Retina (tissue), 1 donor: ENCODE measurements around the gene TIPARP.

ENCODE experiments used
- DNase-seq: peaks from one replicate; pipeline ENCODE4 v3.0.0-alpha.2; 2016

TIPARP gene, protein sequence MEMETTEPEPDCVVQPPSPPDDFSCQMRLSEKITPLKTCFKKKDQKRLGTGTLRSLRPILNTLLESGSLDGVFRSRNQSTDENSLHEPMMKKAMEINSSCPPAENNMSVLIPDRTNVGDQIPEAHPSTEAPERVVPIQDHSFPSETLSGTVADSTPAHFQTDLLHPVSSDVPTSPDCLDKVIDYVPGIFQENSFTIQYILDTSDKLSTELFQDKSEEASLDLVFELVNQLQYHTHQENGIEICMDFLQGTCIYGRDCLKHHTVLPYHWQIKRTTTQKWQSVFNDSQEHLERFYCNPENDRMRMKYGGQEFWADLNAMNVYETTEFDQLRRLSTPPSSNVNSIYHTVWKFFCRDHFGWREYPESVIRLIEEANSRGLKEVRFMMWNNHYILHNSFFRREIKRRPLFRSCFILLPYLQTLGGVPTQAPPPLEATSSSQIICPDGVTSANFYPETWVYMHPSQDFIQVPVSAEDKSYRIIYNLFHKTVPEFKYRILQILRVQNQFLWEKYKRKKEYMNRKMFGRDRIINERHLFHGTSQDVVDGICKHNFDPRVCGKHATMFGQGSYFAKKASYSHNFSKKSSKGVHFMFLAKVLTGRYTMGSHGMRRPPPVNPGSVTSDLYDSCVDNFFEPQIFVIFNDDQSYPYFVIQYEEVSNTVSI

GRCh38 chr3:156674046-156674910 is at the start of gene TIPARP:
Gene TIPARP, plus strand, starts transcription at chr3:156674590. Its CDS starts 3,108 bp downstream, at chr3:156677698.
- peak; percentile 100 for DNase-seq

DNA sequence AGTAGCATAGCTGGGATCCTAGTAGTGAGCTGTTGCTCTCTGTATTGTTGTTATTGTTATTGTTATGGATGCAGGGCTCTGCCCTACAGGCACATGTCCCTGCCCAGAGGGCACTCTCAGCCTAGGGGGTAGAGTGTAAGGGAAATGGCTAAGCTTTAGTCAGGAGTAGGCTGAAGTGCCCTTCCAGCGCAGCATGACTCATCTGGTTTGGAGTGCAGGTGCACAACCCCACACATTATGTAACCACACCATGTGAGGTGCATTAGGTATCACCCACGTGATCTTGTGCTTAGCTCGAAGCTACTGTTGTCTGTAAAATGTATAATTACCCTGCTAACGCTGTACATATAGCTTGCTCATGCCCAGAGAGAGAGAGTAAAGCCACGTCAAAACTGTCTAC is 48.3 kb upstream of the TIPARP start:
- no peak for DNase-seq

DNA sequence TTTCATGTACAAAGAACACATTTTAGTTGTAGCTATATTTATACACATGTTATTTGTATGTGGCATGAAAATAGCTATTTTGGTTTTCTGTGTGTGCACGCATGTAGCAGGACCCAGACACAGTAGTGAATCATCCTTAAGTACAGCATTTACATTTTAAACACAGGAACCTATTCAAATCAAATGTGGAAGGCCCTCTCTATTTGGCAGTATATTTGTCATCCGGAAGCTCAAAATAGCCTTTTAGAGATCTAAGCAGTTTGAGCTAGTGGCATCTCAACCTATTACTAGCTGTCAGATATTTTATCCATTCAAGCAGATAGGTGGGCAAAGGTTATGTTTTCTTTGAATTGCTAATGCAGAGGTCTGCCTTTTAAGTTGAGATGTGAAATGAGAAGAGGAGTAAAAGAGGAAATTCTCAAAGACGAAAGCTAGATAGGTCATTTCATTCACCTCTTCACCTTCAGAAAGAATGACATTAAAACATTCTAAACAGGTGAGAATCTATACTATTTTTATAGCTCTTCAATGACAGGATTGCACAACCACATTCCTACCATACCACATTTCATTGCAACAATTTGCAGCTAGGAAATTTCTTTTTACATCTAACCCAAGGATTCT is 46.3 kb upstream of the TIPARP start:
- DNase-seq = no peak

- DNase-seq = no peak
Observed at GRCh38 chr3:156628836-156629618, 45.4 kb upstream of the TIPARP start.

DNA sequence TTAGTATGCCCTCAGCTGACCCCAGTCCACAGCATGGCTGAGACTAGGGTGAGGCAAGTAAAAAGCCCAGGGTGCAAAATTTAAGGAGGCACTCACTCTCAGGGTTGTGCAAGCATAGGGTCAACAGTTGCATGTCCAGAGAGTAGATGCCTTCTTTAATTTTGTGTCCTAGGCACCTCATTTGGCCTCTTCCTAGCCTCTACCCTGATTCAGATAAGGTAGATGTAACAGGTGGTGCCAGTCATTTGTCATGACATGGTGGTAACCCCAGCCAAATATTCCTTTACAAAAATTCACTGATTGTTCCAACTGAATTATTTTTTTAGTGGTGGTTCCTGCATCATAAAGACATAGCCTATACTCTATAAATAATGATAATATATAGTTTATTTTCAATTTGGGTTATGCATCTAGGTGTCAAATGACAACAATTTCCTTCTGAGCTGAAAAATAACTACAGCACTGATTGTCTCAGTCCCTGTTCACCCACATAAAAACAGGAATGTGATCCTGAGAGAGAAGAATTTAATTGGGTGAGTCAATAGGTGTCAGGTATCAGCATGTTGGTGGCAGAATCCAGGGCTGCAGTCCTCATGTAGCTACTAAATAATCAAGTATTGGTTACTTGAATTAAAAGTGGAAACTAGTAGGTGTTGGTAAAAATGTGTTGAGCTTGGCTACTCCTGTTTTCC is 44.2 kb upstream of the TIPARP start:
- no peak for DNase-seq

- DNase-seq = no peak
Observed at GRCh38 chr3:156630773-156631093, 43.7 kb upstream of the TIPARP start.

DNA sequence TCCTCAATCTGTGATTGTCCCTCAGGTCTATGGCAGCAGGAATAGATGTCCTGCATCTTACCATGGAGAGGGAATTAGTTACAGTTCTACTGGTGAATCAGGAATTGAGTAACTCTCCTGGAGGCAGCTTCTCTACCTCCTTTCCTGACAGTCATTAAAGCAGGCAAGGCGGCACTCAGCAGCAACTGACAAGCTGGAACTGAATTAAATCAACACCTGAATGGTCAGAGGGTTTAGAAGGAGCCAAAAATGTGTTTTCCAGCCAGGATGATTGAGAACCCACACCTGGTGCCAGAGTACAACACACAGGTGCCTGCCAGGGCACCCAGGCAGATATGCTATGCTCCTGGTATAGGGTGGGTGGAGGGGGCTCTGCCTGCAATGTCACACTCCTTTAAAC is 43.1 kb upstream of the TIPARP start:
- no peak for DNase-seq

DNA sequence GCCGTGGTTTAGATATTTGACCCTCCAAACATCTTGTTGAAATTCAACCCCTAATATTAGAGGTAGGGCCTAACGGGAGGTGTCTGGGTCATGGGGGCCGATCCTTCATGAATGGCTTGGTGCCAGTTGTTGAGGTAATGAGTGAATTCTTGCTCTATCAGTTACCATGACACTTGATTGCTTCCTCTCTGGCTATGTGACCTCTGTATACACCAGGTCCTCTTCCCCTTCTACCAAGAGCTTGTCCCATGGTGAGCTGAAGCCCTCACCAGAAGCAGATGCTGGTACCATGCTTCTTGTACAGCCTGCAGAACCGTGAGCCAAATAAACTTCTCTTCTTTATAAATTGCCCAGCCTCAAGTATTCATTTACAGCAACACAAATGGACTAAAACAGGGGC is 41.8 kb upstream of the TIPARP start:
- no peak for DNase-seq

- no peak for DNase-seq
Observed at GRCh38 chr3:156633335-156633734, 41.1 kb upstream of the TIPARP start.

DNA sequence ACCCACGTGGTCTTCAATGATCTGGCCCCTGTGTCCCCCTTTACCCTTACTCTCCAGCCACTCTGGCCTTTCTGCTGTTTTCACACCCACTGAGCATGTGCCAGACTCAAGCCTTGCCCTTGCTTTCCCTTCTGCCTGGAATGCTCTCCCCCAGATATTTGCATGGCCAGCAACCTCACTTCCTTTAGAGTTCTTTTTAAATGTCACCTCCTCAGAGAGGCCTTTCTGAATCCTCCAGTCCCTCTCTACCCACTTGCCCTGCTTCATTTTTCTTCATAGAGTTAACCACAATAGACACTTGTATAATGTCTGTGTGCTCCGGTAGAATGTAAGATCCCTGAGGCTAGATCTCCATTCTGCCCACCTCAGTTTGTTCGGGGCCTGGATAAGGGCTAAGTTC is 39.4 kb upstream of the TIPARP start:
- no peak for DNase-seq

- DNase-seq = no peak
Observed at GRCh38 chr3:156635973-156636372, 38.4 kb upstream of the TIPARP start.

GRCh38 chr3:156637480-156638022 is 36.8 kb upstream of the TIPARP start:
- DNase-seq = no peak

- DNase-seq = no peak
Observed at GRCh38 chr3:156638271-156638670, 36.1 kb upstream of the TIPARP start.

DNA sequence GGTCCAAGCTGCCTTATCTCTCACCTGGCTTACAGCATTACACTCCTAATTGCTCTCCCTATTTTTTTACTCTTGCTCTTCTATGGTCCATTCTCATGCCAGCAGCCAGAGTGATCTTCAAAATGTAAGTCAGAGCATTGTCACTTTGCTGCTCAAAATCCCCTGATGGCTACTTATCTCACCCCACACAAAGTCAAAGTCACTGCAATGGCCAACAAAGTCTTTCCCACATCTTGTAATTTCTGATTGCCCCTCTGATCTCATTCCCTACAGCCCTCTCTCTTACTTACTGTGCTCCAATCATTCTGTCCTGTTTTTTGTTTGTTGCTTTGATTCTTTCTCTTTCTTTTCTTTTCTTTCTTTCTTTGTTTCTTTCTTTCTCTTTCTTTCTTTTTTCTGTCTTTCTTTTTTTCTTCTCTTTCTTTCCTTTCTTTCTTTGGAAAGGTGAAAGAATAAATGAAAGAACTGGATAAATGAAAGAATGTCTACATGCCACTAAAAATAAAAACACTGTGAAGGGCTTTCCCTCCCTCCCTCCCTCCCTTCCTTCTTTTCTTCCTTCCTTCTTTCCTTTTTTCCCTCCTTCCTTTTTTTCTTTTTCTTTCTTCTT is 34.9 kb upstream of the TIPARP start:
- DNase-seq = no peak

- DNase-seq = no peak
Observed at GRCh38 chr3:156641618-156641975, 32.8 kb upstream of the TIPARP start.

DNA sequence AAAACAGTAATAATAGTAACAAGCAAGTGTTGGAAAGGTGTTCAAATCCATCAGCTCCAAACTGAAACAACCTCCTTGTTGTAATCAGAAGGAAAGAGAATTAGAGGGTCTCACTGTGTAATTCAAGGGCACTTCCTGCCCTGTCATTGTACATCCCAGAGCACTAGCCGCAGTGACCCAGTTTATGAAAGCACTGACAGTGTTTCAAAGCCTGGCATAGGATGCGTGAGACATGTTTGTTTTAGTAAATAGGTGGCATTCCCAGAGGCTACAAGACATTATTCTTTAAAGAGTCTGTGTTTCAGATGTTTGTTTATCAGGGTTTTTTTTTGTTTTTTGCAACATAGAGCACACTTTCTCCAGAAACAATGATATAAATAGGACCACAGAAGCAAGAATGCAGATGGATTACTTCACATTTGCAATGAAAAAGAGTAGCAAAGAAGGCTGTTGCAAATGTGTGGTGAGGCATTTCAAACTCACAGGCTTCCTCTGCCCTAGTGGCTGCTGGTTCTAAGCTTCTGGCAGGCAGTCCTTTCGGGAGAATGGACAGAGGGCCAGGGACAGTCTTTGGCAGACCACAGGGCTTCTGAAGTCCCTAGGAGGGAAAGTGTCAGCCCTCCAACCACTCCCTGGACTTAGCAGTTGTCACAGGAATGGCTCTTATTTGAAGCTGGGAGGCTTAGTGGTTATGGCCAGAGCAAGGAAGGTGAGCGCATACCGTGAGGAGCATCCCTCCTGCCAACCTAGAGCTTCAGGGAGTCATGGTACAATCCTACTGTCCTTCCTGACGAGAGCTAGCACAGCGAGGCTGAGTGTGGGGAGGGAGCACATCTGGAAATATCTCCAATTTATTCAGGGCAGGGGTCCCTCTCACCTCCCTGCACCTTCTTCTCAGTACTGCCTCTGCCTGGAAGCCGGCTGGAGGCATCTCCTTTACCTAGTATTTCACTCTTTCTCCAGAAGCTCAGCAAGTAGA is 31.4 kb upstream of the TIPARP start:
- DNase-seq = peak; percentile 60

- peak; percentile 12 for DNase-seq
Observed at GRCh38 chr3:156643729-156644389, 30.5 kb upstream of the TIPARP start.

DNA sequence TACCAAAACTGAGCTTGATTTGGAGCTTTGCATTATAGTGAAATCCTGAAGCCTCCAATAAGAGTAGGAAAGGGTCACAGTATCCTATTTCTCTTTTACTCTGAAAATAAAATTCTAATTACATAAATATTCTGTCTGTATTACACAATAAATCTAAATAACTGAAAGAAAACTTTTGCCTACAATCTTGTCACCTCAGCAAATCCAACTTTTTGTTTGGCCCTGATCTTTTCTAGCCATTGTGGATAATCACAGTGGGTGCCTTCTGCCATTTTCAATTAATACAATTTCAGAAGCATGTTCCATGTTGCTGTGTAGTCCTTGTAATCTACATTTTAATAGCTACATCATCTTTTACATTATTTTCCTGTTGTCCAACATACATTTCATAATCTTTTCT is 29.4 kb upstream of the TIPARP start:
- DNase-seq = no peak

- no peak for DNase-seq
Observed at GRCh38 chr3:156646958-156647357, 27.4 kb upstream of the TIPARP start.
